Thyroid gland (tissue), 4 donors: ENCODE results near the gene CCNJL.

Experiments
- POLR2A ChIP-seq, 2 donors: fragments of 450-650 bp; IDR thresholded peaks; one replicate each; pipeline ENCODE4 v1.6.1; 2017; ENCODE audit warnings: antibody characterized with exemption in 2 of 2, mild to moderate bottlenecking in 2 of 2, moderate library complexity in 1 of 2
- TF ChIP-seq, protein P1 (sequence below), 6 experiments: fragments of 200-600 bp in 3 of 6; fragments of 450-650 bp in 3 of 6; sonication (generic) in 3 of 6; IDR thresholded peaks; one replicate each; pipeline ENCODE4 v1.5.1; 2016 to 2019; ENCODE audit warnings: antibody characterized with exemption in 6 of 6, mild to moderate bottlenecking in 2 of 6, inconsistent platforms in 1 of 6, moderate library complexity in 1 of 6

DNA sequence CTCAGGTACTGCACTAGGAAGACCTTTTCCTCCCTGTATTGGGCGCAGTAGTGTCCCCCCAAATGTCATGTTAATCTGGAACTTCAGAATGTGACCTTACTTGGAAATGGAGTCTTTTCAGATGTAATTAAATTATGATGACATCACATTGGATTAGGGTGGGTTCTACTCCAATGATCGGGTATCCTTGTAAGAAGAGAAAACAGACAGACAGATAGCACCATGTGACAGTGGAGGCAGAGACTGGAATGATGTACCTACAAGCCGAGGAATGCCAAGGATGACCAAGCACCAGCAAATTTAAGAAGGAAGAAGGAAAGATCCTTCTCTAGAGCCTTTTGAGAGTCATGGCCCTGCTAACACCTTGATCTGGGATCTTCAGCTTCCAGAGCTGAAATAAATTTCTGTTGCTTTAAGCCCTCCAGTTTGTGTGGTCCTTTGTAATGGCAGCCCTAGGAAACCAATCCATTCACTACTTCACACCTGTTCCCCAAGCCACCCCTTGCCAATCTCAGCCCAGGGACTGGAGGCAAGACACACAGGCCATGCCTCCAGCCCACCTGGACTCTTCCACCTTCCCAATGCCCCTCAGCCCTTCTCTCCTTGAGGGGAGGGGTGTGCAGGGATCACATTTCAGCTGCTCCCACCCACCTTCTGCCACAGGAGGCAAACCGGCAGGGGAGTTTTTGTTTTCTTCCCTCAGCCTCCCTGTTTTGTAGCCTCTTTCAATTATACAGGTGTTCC lies 1.6 kb downstream of the CCNJL start:
- TF ChIP-seq POLR2A (IDR thresholded peaks at IDR 0.05), result no peak
- TF ChIP-seq, protein P1, sequence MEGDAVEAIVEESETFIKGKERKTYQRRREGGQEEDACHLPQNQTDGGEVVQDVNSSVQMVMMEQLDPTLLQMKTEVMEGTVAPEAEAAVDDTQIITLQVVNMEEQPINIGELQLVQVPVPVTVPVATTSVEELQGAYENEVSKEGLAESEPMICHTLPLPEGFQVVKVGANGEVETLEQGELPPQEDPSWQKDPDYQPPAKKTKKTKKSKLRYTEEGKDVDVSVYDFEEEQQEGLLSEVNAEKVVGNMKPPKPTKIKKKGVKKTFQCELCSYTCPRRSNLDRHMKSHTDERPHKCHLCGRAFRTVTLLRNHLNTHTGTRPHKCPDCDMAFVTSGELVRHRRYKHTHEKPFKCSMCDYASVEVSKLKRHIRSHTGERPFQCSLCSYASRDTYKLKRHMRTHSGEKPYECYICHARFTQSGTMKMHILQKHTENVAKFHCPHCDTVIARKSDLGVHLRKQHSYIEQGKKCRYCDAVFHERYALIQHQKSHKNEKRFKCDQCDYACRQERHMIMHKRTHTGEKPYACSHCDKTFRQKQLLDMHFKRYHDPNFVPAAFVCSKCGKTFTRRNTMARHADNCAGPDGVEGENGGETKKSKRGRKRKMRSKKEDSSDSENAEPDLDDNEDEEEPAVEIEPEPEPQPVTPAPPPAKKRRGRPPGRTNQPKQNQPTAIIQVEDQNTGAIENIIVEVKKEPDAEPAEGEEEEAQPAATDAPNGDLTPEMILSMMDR (IDR thresholded peaks at IDR 0.05), result no peak
